LHCN-M2 (cell line): ENCODE results near the gene MEGF6. TPM values are rescaled to one million over a fixed set of nuclear protein-coding genes. Genes with fewer than 3 reads are reported as not detected.

Experiments
- DNase-seq: peaks from one replicate; pipeline ENCODE4 v3.0.0-alpha.2; 2012; ENCODE audit warnings: low read depth
- total RNA-seq: library from RNA; depleted of rRNA; stranded (reverse); fragments of >200 nt; gene quantifications from 2 replicates; pipeline ENCODE4 v1.2.3, GENCODE V29; 2014

Gene MEGF6
- total RNA-seq, 1 experiment from 2014 or later, result 0.11 TPM

- DNase-seq, result no peak
These were observed 70.4 kb downstream of the MEGF6 start for GRCh38 chr1:3540876-3541275.

GRCh38 chr1:3539707-3540425 is 71.4 kb downstream of the MEGF6 start:
- DNase-seq, result no peak

- no peak for DNase-seq
These were observed 73.9 kb downstream of the MEGF6 start for GRCh38 chr1:3537359-3537758.

- DNase-seq, result no peak
These were observed 74.7 kb downstream of the MEGF6 start for GRCh38 chr1:3536420-3537195.

- no peak for DNase-seq
These were observed 75.6 kb downstream of the MEGF6 start for GRCh38 chr1:3535732-3536131.

GRCh38 chr1:3534803-3535637 is 76.3 kb downstream of the MEGF6 start:
- DNase-seq, result no peak

- no peak for DNase-seq
These were observed 78.0 kb downstream of the MEGF6 start for GRCh38 chr1:3533067-3534048.

- DNase-seq, result no peak
These were observed 79.4 kb downstream of the MEGF6 start for GRCh38 chr1:3531928-3532327.

GRCh38 chr1:3530926-3531818 is 80.1 kb downstream of the MEGF6 start:
- no peak for DNase-seq

GRCh38 chr1:3530086-3530925 is 81.0 kb downstream of the MEGF6 start:
- DNase-seq, result no peak

GRCh38 chr1:3529099-3529729 is 82.1 kb downstream of the MEGF6 start:
- DNase-seq, result no peak

- no peak for DNase-seq
These were observed 83.5 kb downstream of the MEGF6 start for GRCh38 chr1:3527774-3528173.

GRCh38 chr1:3525551-3526482 is 85.5 kb downstream of the MEGF6 start:
- no peak for DNase-seq

- no peak for DNase-seq
These were observed 86.6 kb downstream of the MEGF6 start for GRCh38 chr1:3524556-3525203.

GRCh38 chr1:3523980-3524379 is 87.3 kb downstream of the MEGF6 start:
- no peak for DNase-seq

GRCh38 chr1:3522564-3523265 is 88.6 kb downstream of the MEGF6 start:
- no peak for DNase-seq
